Uterus (tissue), 2 donors: ENCODE results near the gene PRAMEF17.

Experiments
- CTCF ChIP-seq, 4 experiments: fragments of 200-600 bp in 2 of 4; fragments of 450-650 bp in 2 of 4; sonication (generic) in 2 of 4; IDR thresholded peaks; one replicate each; pipeline ENCODE4 v1.5.1; 2016 to 2019; ENCODE audit warnings: antibody characterized with exemption in 4 of 4, mild to moderate bottlenecking in 2 of 4, moderate library complexity in 1 of 4
- POLR2A ChIP-seq, 2 donors: fragments of 450-650 bp; IDR thresholded peaks; one replicate each; pipeline ENCODE4 v1.6.1; 2016; ENCODE audit warnings: antibody characterized with exemption in 2 of 2, mild to moderate bottlenecking in 1 of 2, moderate library complexity in 1 of 2

GRCh38 chr1:13407811-13408210 is 18.4 kb downstream of the PRAMEF17 start:
- TF ChIP-seq CTCF (IDR thresholded peaks at IDR 0.05) (no peak), POLR2A (IDR thresholded peaks at IDR 0.05) (no peak)
